Measurements from ENCODE around the gene ARL4C. TPM values are rescaled to one million over a fixed set of nuclear protein-coding genes. Genes with fewer than 3 reads are reported as not detected.

Gene ARL4C
- total RNA-seq, 3 donors from 2014 or later: 4.5 to 15.1 (median 8.4) TPM

DNA sequence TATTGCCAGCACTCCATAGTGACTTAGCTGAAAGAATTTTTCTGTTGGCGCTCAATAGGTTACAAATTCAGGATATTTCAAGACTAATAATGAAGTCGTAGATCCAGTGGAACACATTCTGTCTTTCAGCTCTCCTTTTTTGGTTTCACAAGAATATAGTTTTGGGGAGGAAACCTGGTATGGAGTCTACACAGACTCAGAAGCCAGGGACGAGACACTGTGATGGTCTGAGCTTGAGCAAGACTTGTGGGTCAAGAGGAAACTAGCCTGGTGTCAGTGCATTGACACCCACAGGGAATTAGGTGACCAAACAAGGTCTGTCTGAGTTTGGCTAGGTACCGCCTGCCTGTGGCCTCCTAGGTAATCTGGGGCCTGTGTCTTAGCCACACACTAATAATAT lies 26.9 kb downstream of the ARL4C start:
- intact Hi-C loops (cut with DNase I, micrococcal nuclease): no loop called here
- Histone ChIP-seq H3K4me3 (no peak overlapping the region), H3K4me1 (ENCODE audit: low read depth) (no peaks in the 10 kb centered on the region), H3K9me3 (no peaks in the 10 kb centered on the region), H3K36me3 (ENCODE audit: low read depth) (no peaks in the 10 kb centered on the region)
- ATAC-seq: no peak
- no peak for DNase-seq
- TF ChIP-seq, protein P1, sequence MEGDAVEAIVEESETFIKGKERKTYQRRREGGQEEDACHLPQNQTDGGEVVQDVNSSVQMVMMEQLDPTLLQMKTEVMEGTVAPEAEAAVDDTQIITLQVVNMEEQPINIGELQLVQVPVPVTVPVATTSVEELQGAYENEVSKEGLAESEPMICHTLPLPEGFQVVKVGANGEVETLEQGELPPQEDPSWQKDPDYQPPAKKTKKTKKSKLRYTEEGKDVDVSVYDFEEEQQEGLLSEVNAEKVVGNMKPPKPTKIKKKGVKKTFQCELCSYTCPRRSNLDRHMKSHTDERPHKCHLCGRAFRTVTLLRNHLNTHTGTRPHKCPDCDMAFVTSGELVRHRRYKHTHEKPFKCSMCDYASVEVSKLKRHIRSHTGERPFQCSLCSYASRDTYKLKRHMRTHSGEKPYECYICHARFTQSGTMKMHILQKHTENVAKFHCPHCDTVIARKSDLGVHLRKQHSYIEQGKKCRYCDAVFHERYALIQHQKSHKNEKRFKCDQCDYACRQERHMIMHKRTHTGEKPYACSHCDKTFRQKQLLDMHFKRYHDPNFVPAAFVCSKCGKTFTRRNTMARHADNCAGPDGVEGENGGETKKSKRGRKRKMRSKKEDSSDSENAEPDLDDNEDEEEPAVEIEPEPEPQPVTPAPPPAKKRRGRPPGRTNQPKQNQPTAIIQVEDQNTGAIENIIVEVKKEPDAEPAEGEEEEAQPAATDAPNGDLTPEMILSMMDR (IDR thresholded peaks at IDR 0.05): no peak

DNA sequence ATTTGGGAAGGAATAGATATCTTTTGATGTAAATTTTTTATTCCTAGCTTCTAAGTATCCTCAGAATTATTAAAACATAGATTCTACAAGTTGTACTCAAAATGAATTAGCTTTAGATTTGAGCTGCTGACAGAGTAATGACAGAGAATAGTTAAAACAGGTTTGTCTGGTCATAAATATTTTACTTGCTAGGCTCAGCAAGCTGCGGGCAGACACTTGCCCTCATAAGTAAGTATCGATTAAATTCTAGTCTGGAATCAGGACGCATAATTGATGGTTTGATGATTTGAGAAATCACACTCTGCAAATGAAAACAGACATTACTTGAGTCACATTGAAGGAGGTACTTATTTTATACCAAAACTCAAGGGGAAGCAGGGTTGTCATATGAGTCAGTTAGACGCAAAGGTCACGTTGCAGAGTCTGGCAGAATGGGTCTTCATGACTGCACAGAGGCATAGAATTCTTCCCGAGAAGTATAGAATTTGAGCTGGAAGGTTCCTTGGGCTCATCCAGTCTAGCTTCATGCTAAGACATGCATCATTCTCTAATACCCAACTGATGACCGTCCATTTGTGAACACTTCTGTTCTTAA lies 27.5 kb downstream of the ARL4C start:
- H3K9me3 ChIP-seq: no peaks in the 10 kb centered on the region
- no peak for DNase-seq
- H3K4me1 ChIP-seq (ENCODE audit: low read depth): no peaks in the 10 kb centered on the region
- no peak for ATAC-seq
- intact Hi-C loops (cut with DNase I, micrococcal nuclease): no loop called here
- no peaks in the 10 kb centered on the region for H3K36me3 ChIP-seq (ENCODE audit: low read depth)
- TF ChIP-seq, protein P1 (IDR thresholded peaks at IDR 0.05): no peak
- H3K4me3 ChIP-seq: no peak overlapping the region

DNA sequence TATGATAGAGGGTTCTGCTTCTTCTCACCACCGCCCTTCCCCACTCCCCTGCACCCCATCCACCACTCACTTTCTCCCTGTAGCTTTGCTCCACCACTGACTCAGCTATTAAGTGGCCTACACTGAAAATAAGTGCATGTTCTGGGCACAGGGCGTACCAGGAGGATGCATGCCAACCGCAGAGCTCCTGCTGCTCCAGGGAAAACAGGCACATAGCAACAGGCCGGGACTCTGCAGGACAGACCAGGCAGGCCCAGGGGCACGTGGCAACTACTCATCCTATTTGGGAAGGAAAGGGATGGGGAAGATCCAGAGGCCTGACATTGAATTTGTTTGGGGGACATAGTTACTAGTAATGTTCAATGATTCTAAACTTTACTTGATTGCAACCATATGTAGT lies 28.4 kb downstream of the ARL4C start:
- ATAC-seq (no peak), DNase-seq (no peak)
- TF ChIP-seq, protein P1 (IDR thresholded peaks at IDR 0.05): no peak
- H3K36me3 ChIP-seq (ENCODE audit: low read depth): no peaks in the 10 kb centered on the region
- no peak overlapping the region for H3K4me3 ChIP-seq
- no peaks in the 10 kb centered on the region for H3K4me1 ChIP-seq (ENCODE audit: low read depth)
- no peaks in the 10 kb centered on the region for H3K9me3 ChIP-seq
- intact Hi-C loops (cut with DNase I, micrococcal nuclease): no loop called here

DNA sequence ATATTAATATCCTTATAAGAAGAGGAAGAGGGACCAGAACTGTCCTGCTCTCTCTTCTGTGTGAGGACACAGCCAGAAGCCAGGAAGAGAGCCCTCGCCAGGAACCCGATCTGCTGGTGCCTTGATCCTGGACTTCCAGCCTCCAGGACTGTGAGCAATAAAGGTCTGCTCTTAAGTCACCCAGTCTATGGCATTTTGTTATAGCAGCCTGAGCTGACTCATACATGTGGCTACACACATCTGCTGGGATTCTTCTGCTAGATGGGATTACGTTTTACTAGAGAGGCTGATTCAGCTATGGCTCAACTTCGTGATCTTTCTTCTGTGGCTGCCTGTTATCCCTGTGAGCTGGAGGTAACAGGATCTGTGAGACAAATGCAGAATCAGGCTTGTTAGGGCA lies 29.6 kb downstream of the ARL4C start:
- no peak for ATAC-seq

DNA sequence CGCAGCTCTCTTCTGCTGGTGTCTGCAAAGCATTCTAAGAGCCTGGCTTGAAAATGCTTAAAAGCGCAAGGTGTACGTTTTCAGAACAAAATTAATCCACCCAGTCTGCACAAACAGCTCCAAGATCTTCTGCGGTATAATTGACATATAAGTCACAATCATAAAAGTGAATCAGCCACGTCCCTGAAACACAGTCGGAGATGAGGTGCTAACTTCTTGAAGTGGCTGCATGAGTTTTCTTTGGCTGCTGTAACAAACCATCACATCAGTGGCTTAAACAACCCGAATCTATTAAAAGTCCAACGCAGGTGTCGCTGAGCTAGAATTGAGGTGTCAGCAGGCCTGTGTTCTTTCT lies 32.6 kb downstream of the ARL4C start:
- no peaks in the 10 kb centered on the region for H3K4me1 ChIP-seq (ENCODE audit: low read depth)
- no peak overlapping the region for H3K4me3 ChIP-seq
- no peak for DNase-seq
- TF ChIP-seq, protein P1 (IDR thresholded peaks at IDR 0.05): no peak
- intact Hi-C loops (cut with DNase I, micrococcal nuclease): no loop called here
- H3K9me3 ChIP-seq: no peaks in the 10 kb centered on the region
- peak; percentile 23 for ATAC-seq
- no peaks in the 10 kb centered on the region for H3K36me3 ChIP-seq (ENCODE audit: low read depth)

More for the DNA sequence above, 29.6 kb downstream of the ARL4C start:
- no peaks in the 10 kb centered on the region for H3K9me3 ChIP-seq
- intact Hi-C loops (cut with DNase I, micrococcal nuclease): no loop called here
- TF ChIP-seq, protein P1 (IDR thresholded peaks at IDR 0.05): no peak
- no peaks in the 10 kb centered on the region for H3K4me1 ChIP-seq (ENCODE audit: low read depth)
- no peak overlapping the region for H3K4me3 ChIP-seq
- H3K36me3 ChIP-seq (ENCODE audit: low read depth): no peaks in the 10 kb centered on the region
- DNase-seq: no peak
